Muscle of arm (tissue), 12 donors: ENCODE data around the gene FANCF. TPM values are rescaled to one million over a fixed set of nuclear protein-coding genes. Genes with fewer than 3 reads are reported as not detected.

Source experiments
- DNase-seq: peaks from one replicate; pipeline ENCODE4 v3.0.0-alpha.2; 2013
- polyA plus RNA-seq, 12 donors: library from polyadenylated mRNA; unstranded; fragments of 120-200 nt; gene quantifications; one replicate each; pipeline ENCODE4 v1.2.1, GENCODE V29; 2013; ENCODE audit not compliant: insufficient read length in 12 of 12

FANCF gene
- polyA plus RNA-seq, 12 donors: 4.4 to 9.4 (median 5.5) TPM; not detected in 1

DNA sequence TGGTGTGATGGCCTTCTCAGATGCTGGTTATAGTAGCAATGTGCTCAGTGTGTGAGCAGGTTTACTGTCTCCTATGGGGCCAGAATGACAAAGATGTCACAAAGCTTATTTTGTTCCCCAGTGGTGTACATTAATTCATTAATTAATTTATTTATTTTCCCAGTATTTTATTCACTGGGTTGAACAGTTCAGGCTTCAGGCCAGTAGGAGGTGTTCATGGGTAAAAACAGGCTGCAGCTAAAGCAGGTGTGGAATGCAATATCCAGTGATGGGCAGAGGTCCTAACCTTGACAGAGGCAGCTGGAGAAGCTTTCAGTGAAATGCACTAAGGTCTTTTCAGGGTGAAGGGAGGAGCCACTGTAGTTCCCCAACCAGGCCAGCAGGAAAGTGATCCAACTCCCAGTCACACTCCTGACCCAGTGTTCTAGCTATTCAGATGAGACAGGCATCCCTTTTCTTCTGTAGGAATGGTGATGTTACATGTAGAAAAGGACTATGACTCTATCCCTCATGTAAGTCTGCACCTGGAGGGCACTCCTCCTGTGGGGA is 7.8 kb upstream of the FANCF start:
- DNase-seq: no peak

DNA sequence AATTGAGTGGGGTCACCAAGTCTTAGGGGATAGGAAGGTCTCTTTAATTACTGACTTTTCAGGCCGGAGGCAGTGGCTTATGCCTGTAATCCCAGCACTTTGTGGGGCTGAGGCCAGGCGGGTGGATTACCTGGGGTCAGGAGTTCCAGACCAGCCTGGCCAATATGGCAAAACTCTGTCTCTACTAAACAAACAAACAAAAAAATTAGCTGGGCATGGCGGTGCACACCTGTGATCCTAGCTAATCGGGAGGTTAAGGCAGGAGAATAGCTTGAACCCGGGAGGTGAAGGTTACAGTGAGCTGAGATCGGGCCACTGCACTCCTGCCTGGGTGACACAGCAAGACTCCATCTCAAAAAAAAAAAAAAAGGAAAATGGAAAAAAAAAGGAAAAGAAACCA is 1.8 kb upstream of the FANCF start:
- no peak for DNase-seq

DNA sequence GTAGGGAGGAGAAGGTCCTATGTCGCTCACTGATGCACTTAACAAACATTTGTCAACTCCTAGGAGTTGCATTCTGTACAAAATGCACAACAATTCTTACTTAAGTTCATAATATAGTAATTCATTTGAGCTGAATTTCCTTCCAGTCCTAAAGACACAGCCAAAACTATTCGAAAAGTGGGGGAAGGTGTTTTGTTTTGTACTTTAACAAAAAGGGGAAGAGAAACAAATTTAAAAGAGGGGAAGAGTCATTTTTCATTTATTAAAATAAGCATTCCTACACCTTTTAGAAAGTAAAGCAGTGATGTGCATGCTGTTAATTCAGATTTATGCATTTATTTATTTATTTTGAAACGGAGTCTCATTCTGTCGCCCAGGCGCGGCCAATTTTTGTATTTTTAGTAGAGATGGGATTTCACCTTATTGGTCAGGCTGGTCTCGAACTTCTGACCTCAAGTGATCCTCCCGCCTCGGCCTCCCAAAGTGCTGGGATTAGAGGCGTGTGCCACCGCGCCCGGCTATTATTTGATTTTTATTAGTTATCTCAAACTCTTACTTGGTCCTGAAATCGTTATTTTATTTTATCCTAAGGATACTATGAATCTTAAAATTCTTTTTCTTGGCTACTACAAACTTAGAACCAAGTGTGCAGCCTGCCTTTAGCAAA is 1.1 kb upstream of the FANCF start:
- DNase-seq: no peak

DNA sequence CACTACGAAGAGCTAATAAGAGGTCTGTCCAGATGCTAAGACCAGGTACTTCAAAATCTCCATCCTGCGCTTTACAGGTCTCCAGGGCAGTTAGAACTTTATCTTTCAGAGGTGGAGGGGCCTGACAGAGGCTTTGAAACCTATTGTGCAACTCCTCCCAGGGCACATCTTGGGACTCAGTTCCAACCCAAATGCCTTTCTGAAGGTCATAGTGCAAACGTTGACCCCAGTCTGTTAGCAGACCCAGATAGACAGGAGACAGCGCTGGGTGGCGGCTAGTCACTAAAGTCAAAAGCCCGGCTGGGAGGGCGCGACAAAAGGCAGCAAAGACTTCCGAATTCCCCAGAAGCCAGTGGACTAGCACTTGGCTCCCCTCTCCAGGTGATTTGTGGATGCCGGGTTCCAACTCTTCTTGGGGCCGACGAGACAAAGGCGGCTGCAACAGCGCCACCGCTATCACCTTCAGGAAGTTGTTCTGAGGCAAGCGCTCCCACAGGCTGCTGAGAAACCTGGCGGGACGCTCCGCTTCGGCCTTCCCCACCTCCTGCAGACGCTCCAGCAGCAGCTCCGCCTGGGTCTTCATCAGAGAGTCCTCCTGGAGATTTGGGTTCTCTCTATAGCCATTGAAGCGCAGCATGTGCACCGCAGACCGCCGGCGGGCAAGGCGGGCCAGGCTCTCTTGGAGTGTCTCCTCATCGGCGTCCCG is 728 bp downstream of the FANCF start:
- DNase-seq: no peak

DNA sequence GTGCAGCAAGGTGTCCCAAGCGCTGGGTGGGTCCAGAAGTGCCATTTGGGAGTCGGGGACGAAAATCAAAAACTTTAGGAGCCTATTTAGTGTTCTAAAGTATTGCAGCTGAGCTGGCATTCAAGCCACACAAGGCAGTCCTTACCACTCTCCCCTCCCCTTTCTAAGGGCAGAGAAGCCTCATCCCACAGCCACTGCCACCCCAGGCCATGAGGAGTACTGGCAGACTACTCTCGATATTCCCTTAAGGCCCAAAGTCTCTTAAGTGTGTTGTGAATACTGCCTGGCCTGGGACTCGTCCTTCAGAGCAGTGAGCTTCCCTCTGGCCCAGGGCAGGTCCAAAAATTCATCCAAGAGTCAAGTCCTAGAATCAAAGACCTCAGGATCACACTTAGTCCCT is 7.8 kb downstream of the FANCF start:
- DNase-seq: no peak

DNA sequence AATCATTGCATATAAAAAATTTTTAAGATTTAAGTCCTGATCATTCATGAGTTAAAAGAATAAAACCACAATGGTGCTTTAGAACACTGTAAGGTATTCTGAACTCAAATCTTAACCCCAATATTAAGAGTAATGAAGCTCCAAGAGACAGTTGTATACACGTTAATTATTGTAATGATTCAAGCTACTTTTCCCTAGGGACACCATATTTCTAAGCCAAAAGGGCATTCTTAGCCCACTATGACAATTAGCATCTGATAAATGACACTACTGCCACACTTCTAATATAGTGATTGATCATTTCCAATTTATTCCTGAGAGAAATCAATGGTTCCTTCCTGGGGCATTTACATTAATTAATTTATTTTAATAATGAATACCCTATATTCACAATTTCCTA is 21.7 kb downstream of the FANCF start:
- no peak for DNase-seq

DNA sequence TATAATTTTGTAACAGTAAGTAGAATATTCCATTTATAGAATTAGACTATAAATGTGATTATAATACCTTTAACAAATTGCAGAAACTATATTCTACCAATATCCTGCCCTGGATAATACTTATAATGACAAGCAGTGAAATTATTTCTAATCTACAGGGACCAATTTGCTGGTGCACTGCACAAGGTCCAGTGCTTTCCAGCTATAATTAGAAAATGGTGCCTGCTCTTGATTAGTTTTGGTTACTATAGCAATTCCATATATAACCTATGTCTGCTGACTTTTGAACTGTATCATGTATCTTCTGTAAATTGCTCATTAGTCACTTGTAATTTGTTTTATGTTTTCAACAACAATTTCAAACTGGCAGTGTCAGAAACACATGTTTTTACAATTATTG is 23.1 kb downstream of the FANCF start:
- DNase-seq: no peak

DNA sequence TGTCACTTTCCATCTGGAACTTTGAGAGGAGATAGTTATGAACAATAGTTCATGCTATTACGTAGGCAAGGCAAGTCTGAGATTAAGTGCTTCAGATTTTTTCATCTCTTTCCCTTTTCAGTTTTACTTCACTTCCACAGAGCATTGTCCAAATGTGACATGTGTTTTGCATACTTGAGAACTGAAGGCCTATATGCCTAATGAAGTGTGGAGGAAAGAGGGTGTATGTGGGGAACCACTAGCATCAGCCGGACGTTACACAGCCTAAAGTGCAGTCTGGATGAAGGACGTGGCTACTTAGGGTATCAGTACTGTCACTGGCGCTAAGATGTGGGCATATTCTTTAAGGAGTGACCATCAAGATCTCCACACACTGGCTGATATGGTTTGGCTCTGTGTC is 26.2 kb downstream of the FANCF start:
- no peak for DNase-seq

DNA sequence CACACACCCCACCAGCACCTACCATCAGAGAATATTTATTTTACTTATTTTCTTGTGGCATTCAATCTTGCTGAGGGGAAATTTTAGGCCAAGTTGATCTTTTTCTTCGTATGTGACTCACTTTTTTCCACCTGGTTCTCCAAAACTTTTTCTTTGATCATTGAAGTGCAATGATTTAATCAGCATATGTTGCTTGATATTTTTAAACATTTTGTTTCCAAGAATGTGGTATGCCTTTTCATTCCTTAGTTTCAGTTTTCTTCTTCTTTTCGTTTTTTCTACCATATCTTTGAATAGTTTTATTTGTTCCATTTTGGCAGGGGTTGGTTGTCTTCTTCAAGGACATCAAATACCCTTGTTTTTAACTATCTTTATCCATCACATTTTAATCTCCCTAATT is 28.6 kb downstream of the FANCF start:
- no peak for DNase-seq

DNA sequence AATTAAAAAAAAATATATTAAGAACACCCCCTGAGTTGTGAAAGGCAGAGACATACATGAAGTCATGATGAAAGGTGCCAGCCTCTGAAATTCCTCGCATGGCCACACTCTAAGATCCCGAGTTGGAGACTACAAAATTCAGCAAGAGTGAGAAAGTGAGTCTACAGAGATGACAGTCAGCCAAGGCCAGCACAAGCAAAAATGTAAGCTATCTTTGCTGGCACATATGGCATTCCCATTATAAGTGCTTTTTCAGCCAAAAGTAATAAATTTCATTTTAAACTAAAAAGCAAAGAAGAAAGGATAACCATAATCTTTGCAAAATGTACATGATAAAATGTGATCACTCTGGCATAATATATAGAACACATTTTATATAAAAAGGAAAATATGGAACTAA is 40.6 kb downstream of the FANCF start:
- no peak for DNase-seq

DNA sequence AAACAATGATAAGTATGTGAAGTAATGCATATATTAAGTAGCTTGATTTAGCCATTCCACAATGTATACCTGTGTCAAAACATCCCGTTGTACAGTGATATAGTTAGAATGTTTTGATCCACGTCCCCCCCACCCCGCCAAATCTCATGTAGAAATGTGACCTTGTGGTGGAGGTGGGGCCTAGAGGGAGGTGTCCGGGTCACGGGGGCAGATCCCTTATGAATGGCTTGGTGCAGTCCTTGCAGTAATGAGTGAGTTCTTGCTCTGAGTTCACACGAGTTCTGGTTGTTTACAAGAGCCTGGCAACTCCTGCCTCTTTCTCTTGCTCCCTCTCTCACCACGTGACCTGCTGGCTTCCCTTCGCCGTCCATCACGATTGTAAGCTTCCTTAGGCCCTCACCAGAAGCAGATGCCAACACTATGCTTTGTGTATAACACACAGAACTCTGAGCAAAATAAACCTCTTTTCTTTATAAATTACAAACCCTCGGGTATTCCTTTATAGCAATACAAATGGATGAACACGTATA is 41.6 kb downstream of the FANCF start:
- no peak for DNase-seq

DNA sequence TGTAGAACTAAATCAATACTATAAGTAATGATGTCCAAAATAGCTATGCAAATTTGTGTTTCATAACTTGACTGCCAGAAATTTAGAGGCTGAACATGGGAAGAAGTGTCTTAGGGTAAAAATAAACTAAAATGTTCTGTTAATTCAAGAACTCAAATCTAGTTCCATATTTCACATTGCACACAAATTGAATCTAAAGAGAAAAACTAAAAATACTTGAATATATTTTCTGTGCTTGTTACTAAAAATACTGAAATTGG is 43.5 kb downstream of the FANCF start:
- no peak for DNase-seq

DNA sequence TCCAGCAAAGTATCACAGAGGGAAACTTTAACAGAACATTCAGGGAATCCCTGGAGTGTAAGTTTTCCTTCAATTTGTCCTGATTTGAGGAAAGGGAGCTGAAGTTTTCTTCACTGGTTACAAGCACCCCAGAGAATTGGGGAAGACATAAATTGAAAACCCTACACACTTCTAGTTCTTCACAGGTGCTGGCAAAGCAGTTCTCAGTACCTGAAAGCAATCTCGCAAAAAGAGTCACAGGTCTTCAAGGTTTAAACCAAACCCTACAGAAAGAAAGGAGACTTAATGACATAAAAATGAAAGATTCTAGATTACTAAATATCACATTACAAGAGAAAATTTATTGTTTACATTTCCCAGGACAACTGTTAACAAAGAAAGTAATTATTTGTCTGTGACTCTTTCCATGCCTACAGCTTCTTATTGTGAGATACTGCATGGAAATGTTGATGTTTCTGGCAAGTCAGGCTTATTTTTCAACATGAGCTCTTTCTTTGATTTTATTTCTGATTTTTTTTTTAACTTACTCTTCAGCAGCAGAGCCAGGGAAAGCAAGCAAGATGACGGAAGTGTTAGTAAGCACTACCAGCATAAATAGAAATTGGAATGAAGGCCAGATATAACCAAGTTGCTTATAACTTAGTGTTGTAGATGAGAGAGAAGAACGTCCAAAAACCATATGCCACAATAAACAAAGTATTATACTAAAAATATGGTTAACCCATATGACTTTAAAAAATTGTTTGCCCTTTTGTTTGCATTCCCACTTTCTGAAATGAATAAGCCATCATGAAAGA is 44.1 kb downstream of the FANCF start:
- DNase-seq: no peak

DNA sequence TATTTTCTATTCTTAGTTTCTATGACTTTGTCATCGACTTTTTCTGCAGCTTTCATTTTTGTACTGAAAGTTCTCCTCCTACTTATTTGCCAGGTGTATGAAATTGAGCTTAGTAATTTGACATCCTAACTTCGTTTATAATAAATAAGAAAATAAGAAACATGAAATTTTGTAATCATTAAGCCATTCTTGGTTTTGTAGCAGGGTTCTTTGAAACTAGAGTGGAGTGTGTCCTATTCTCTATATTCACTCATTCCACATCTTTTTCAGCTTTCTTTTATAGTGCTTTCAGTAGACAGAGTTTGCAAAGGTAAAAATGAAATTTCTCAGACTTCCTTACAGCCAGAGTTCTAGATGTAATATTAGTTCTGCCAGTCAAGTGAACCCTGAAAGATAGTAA is 47.8 kb downstream of the FANCF start:
- no peak for DNase-seq

Other genes starting within 250 kb of the FANCF start
- gene GAS2, start 40.8 kb upstream of the FANCF start, polyA plus RNA-seq: 10 to 100 TPM in 10 of 12 donors, 1 to 10 TPM in 1, not detected in 1; 9.3 to 34.4 (median 17.9) TPM
- gene SVIP, start 204.0 kb upstream of the FANCF start, polyA plus RNA-seq: 10 to 100 TPM in 5 of 12 donors, 1 to 10 TPM in 6, not detected in 1; 7.1 to 15.9 (median 9.5) TPM
- not detected for gene CCDC179, start 234.7 kb upstream of the FANCF start, polyA plus RNA-seq